GF-D8 (cell line): ENCODE results near the gene CMPK1.

ENCODE experiments used
- DNase-seq: peaks from one replicate; lab custom pipeline; 2025; lab: John Stamatoyannopoulos, UW

Gene CMPK1

GRCh38 chr1:47396671-47397196 lies 63.1 kb downstream of the CMPK1 start:
- DNase-seq = no peak

- DNase-seq = no peak
Observed at GRCh38 chr1:47399138-47399845, 65.7 kb downstream of the CMPK1 start.

DNA sequence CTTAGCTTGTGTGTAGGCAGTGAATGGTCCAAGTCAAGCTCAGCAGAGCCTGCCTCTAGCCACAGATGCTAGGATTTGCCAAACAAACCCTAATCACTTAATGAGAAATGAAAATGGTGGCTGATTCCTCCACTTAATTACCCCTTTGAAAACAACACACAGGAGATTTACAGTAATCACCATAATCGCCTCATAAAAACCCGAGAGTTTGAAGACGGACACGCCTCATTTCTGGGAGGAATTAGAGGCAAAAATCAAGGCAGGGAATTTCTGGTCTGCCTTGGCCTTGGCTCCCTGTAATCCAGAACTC lies 66.2 kb downstream of the CMPK1 start:
- DNase-seq = no peak

- DNase-seq = no peak
Observed at GRCh38 chr1:47401761-47402160, 68.2 kb downstream of the CMPK1 start.

DNA sequence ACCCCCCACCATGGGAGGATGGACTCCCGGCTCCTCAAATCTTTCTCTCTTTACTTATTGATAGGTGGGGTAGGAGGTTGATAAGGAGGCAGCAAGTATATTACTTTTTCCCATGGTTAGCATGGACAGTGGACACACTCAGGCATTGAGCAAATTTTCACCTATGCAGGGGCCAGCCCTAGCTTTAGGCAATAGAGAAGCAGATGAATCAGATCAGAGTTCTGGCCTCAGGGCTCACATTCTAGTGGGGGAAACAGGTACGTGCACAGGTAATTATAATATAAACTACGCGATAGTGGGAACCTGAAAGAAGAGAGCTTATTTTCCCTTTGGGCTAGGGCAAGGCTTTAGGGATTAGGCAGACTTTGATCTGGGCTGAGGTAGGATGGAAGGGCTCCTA lies 69.0 kb downstream of the CMPK1 start:
- no peak for DNase-seq

GRCh38 chr1:47403321-47403910 lies 69.8 kb downstream of the CMPK1 start:
- DNase-seq = no peak

DNA sequence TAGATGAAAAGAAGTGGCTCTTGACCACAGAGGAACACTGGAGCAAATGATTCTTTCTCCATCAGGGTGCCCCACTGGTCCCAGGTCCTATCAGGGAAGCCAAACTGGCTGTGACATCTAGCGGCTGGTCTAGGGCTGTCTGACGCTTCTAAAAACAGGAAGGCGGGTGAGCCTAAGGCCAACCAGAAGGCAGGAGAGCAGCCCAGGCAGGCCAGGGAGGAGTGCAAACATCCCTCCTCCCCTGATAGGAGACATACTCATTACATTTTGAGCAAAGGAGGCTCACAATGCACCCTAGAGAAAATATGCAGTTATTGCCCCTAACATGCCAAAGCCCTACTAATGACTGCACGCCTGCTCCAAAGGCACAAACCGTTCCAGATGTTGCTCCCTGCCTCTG lies 72.1 kb downstream of the CMPK1 start:
- DNase-seq = no peak

DNA sequence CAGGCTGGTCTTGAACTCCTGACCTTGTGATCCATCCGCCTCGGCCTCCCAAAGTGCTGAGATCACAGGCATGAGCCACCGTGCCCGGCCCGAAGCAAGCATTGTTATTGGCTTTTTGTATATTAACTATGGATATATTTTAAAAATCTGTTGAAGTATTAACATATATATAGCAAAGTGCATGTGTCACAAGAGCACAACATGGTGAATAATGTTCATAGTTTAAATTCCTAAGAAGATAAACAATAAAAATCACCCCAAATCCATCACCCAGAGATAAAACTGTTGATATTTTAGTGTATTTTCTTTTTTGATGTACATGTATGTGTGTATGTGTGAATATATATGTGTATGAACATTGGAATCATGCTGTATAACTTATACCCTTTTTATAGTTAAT lies 73.4 kb downstream of the CMPK1 start:
- DNase-seq = no peak

DNA sequence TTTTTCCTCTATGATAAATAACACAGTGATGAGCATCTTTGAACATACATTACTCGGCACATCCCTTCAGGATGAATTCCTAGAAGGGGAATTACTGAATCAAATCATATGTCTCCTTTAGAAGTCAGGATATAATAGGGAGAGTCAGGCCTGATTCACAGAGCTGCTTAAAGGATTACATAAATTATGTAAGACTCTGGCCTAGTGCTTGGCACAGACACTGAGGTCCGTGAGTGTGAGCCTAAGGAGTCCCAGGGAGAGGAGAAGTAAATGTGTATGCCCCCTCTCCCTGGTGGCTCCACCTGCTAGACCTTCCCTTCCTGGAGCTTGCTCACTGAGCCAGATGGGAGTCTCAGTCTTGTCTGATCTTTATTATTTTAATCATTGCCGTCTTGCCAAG lies 73.9 kb downstream of the CMPK1 start:
- no peak for DNase-seq

- no peak for DNase-seq
Observed at GRCh38 chr1:47409311-47410067, 75.9 kb downstream of the CMPK1 start.

- DNase-seq = no peak
Observed at GRCh38 chr1:47410068-47410455, 76.5 kb downstream of the CMPK1 start.

- no peak for DNase-seq
Observed at GRCh38 chr1:47411436-47411835, 77.8 kb downstream of the CMPK1 start.

GRCh38 chr1:47412437-47412836 lies 78.8 kb downstream of the CMPK1 start:
- DNase-seq = no peak

DNA sequence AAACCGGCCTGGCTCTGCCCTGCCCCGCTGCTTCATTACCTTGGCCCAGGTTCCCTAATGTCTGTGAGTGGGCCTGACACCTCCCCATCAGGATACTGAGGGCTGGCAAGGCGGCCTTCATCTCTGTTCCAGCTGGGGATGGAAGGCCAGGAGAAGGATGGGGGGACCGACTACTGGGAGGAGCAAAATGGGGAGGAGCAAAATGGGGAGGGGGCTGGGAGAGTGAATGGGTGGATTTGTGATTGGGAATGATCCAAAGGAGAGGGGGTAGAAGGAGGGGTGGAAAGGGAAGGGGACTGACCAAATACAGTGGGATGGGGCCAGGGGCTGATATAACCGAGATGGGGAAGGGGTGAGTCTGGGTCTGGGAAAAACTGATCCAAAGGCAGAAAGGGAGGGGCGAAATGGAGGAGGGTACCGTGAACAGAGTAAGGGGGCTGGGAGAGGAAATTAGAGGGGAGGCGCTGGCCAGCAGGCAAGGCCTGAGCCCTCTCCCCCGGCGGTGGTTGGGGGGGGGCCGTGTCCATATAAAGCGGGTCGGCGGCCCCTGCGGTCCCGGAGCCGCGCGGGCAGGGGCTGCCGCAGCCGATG lies 82.2 kb downstream of the CMPK1 start, which contains the start of gene FOXE3:
TSS of gene FOXE3 (plus strand) at position 558 of the 591 bp plus-strand sequence. CDS start at position 589, 31 bp downstream.
- no peak for DNase-seq

DNA sequence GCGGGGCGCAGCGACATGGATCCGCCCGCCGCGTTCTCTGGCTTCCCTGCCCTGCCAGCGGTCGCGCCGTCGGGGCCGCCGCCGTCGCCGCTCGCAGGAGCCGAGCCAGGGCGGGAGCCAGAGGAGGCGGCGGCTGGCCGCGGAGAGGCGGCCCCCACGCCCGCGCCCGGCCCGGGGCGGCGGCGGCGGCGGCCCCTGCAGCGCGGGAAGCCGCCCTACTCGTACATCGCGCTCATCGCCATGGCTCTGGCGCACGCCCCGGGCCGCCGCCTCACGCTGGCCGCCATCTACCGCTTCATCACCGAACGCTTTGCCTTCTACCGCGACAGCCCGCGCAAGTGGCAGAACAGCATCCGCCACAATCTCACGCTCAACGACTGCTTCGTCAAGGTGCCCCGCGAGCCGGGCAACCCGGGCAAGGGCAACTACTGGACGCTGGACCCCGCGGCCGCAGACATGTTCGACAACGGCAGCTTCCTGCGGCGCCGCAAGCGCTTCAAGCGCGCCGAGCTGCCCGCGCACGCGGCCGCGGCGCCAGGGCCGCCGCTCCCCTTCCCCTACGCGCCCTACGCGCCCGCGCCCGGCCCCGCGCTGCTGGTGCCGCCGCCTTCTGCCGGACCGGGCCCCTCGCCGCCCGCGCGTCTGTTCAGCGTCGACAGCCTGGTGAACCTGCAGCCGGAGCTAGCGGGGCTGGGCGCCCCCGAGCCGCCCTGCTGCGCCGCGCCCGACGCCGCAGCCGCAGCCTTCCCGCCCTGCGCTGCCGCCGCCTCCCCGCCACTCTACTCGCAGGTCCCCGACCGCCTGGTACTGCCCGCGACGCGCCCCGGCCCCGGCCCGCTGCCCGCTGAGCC lies 83.0 kb downstream of the CMPK1 start:
- no peak for DNase-seq

GRCh38 chr1:47417170-47418044 lies 83.8 kb downstream of the CMPK1 start:
- no peak for DNase-seq

DNA sequence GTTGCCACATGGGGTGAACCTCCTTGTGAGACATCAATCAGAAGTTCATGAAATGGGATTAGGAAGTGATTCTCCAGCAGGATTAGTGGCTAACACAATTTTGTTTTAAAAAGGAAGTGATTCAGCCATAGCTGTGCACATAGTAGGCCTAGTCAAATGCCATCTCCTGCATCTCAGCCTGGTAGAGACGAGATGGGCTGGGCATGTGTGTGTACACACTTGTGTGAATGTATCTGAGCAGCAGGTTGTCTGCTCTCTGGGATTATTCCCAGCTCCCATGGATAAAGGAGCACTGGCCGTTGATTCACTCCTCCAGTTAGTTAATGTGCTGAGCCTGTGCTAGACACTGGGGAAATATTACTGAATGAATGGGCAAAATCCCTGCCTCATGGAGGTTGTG lies 84.5 kb downstream of the CMPK1 start:
- no peak for DNase-seq

- no peak for DNase-seq
Observed at GRCh38 chr1:47418681-47419325, 85.2 kb downstream of the CMPK1 start.

DNA sequence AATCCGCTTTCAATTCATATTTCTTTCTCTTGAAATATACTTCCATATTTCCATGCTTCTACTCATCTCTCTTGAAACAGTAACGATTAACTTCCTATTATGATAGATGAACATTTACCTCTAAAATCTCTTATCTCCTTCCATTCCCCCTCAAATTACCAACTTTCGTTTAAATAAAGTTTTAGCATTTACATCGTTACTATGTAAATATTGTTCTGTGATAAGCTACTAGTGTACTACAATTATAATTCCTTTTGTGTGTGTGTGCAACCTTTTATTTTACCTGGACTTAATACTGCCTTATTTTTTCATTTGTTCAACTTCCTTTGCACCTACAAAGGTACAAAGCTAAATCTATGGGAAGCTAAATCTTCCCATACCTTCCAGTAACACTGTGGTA lies 87.0 kb downstream of the CMPK1 start:
- DNase-seq = no peak

DNA sequence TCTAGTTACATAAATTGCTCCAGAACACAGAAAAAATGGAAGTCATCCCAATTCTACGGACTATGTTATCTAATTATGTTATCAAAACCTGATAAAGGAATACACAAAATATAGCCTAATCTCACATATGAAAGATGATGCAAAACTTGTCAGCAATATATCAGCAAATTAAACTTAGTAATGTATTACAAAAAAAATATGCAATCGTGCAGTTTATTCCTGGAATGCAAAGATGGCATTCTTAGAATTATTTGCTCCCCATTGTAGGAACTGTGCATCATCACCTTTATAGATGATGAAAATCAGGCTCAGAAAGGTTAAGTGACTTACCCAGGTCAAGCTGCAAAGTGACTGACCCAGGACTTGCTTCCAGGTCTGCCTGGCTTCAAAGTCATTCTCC lies 90.3 kb downstream of the CMPK1 start:
- no peak for DNase-seq
